Brain pericyte (primary cell): ENCODE data around the gene MINDY4B.
"Not testable (repeated sequence)": the region's sequence is repeated elsewhere in the genome, so short reads cannot be mapped to it uniquely, and the experiment has no call there.

Experiments used
- DNase-seq: peaks from one replicate; pipeline ENCODE4 v3.0.0-alpha.2; 2012; ENCODE audit warnings: low read depth, low spot score

MINDY4B gene

GRCh38 chr3:150898046-150898754 is 7.0 kb downstream of the MINDY4B start:
- DNase-seq: no peak

- no peak for DNase-seq
Measured at GRCh38 chr3:150897592-150897991, 7.6 kb downstream of the MINDY4B start.

GRCh38 chr3:150890831-150891230 is 14.4 kb downstream of the MINDY4B start:
- DNase-seq: no peak

GRCh38 chr3:150890295-150890694 is 14.9 kb downstream of the MINDY4B start:
- no peak for DNase-seq

GRCh38 chr3:150889106-150889505 is 16.1 kb downstream of the MINDY4B start:
- no peak for DNase-seq

- DNase-seq: no peak
Measured at GRCh38 chr3:150887031-150887430, 18.2 kb downstream of the MINDY4B start.

GRCh38 chr3:150885535-150885934 is 19.7 kb downstream of the MINDY4B start:
- no peak for DNase-seq

GRCh38 chr3:150878996-150879575 is 26.2 kb downstream of the MINDY4B start:
- DNase-seq: no peak

- no peak for DNase-seq
Measured at GRCh38 chr3:150878290-150878689, 26.9 kb downstream of the MINDY4B start.

GRCh38 chr3:150877303-150877702 is 27.9 kb downstream of the MINDY4B start:
- DNase-seq: no peak

GRCh38 chr3:150876611-150877265 is 28.5 kb downstream of the MINDY4B start:
- no peak for DNase-seq

- no peak for DNase-seq
Measured at GRCh38 chr3:150875548-150875947, 29.7 kb downstream of the MINDY4B start.

GRCh38 chr3:150874666-150875219 is 30.5 kb downstream of the MINDY4B start:
- no peak for DNase-seq

GRCh38 chr3:150871192-150871591 is 34.0 kb downstream of the MINDY4B start:
- no peak for DNase-seq

GRCh38 chr3:150870406-150870805 is 34.8 kb downstream of the MINDY4B start:
- no peak for DNase-seq

GRCh38 chr3:150868282-150868681 is 37.0 kb downstream of the MINDY4B start:
- no peak for DNase-seq

GRCh38 chr3:150867434-150867833 is 37.8 kb downstream of the MINDY4B start:
- no peak for DNase-seq

- DNase-seq: not testable (repeated sequence)
Measured at GRCh38 chr3:150863921-150864320, 41.3 kb downstream of the MINDY4B start.

- no peak for DNase-seq
Measured at GRCh38 chr3:150861851-150862250, 43.4 kb downstream of the MINDY4B start.

- DNase-seq: not testable (repeated sequence)
Measured at GRCh38 chr3:150857936-150858335, 47.3 kb downstream of the MINDY4B start.

- no peak for DNase-seq
Measured at GRCh38 chr3:150850191-150850590, 55.0 kb downstream of the MINDY4B start.

- DNase-seq: no peak
Measured at GRCh38 chr3:150848864-150849263, 56.4 kb downstream of the MINDY4B start.

GRCh38 chr3:150847433-150847832 is 57.8 kb downstream of the MINDY4B start:
- no peak for DNase-seq
